NCI-H510A (cell line): ENCODE results near the gene GHR.
"Not testable (repeated sequence)": the region's sequence is repeated elsewhere in the genome, so short reads cannot be mapped to it uniquely, and the experiment has no call there.

Experiments used
- DNase-seq: peaks from one replicate; lab custom pipeline; 2025; lab: John Stamatoyannopoulos, UW

The GHR gene

GRCh38 chr5:42718591-42718990 lies 295.4 kb downstream of the GHR start:
- DNase-seq = no peak

GRCh38 chr5:42719034-42719433 lies 295.8 kb downstream of the GHR start:
- DNase-seq = no peak

- DNase-seq = no peak
Measured at GRCh38 chr5:42720251-42720650, 297.0 kb downstream of the GHR start.

- DNase-seq = no peak
Measured at GRCh38 chr5:42721484-42721883, 298.2 kb downstream of the GHR start.

GRCh38 chr5:42734531-42735058 lies 311.4 kb downstream of the GHR start:
- DNase-seq = not testable (repeated sequence)

- DNase-seq = no peak
Measured at GRCh38 chr5:42740920-42741319, 317.7 kb downstream of the GHR start.

GRCh38 chr5:42745426-42745825 lies 322.2 kb downstream of the GHR start:
- no peak for DNase-seq

GRCh38 chr5:42745856-42746255 lies 322.6 kb downstream of the GHR start:
- no peak for DNase-seq

- DNase-seq = no peak
Measured at GRCh38 chr5:42749020-42749419, 325.8 kb downstream of the GHR start.

- DNase-seq = no peak
Measured at GRCh38 chr5:42750507-42750906, 327.3 kb downstream of the GHR start.

- DNase-seq = no peak
Measured at GRCh38 chr5:42751044-42751443, 327.8 kb downstream of the GHR start.

GRCh38 chr5:42753099-42753498 lies 329.9 kb downstream of the GHR start:
- DNase-seq = no peak

GRCh38 chr5:42756606-42757601 lies 333.7 kb downstream of the GHR start, which contains the start of gene CCDC152:
Gene CCDC152, plus strand, starts transcription at chr5:42756818. Its CDS starts 2,304 bp downstream, at chr5:42759122.
- DNase-seq = no peak

GRCh38 chr5:42759456-42759855 lies 336.2 kb downstream of the GHR start:
- no peak for DNase-seq

GRCh38 chr5:42760426-42760825 lies 337.2 kb downstream of the GHR start:
- no peak for DNase-seq

GRCh38 chr5:42761791-42762190 lies 338.6 kb downstream of the GHR start:
- no peak for DNase-seq

- DNase-seq = no peak
Measured at GRCh38 chr5:42767491-42768105, 344.4 kb downstream of the GHR start.

GRCh38 chr5:42768106-42768504 lies 344.9 kb downstream of the GHR start:
- DNase-seq = no peak

- no peak for DNase-seq
Measured at GRCh38 chr5:42770003-42770402, 346.8 kb downstream of the GHR start.
